HepG2 (cell line): ENCODE results near the gene WWP2. TPM values are rescaled to one million over a fixed set of nuclear protein-coding genes. Genes with fewer than 3 reads are reported as not detected.
A peak's percentile ranks its signal among the peaks of the same experiment; 100 is the strongest.

Experiments used
- ARHGAP35 ChIP-seq: sonication (generic); formaldehyde crosslinking; IDR thresholded peaks from 2 replicates; pipeline ENCODE4 v1.9.0; 2022; ENCODE audit warnings: mild to moderate bottlenecking, inconsistent platforms, moderate library complexity, missing genetic modification reagents, borderline replicate concordance
- FOXO1 ChIP-seq: sonication (generic); formaldehyde crosslinking; IDR thresholded peaks from 2 replicates; pipeline ENCODE4 v1.4.0; 2020; ENCODE audit warnings: missing genetic modification reagents
- IKZF4 ChIP-seq: sonication (generic); formaldehyde crosslinking; IDR thresholded peaks from 2 replicates; pipeline ENCODE4 v1.5.1; 2020; ENCODE audit warnings: borderline replicate concordance, mild to moderate bottlenecking, low read depth, missing genetic modification reagents; ENCODE audit errors: not compliant biosample characterization
- KLF16 ChIP-seq, 2 experiments: sonication (generic) in 1 of 2; formaldehyde crosslinking in 1 of 2; IDR thresholded peaks; 2 replicates each; pipeline versions ENCODE4 v1.6.1 to v1.8.0; 2016 to 2023; ENCODE audit warnings: missing genetic modification reagents in 2 of 2, missing compliant biosample characterization in 1 of 2
- PHF21A ChIP-seq: sonication (generic); formaldehyde crosslinking; IDR thresholded peaks from 2 replicates; pipeline ENCODE4 v1.5.0; 2020; ENCODE audit warnings: mild to moderate bottlenecking, missing genetic modification reagents
- SIN3A ChIP-seq: IDR thresholded peaks from 2 replicates; pipeline ENCODE4 v1.6.1; 2011; ENCODE audit warnings: low read depth, mild to moderate bottlenecking, control low read depth, low read length, borderline replicate concordance
- SMAD3 ChIP-seq: sonication (generic); formaldehyde crosslinking; IDR thresholded peaks from 2 replicates; pipeline ENCODE4 v1.4.0; 2020; ENCODE audit warnings: missing genetic modification reagents
- SOX13 ChIP-seq, 3 experiments: fragments of 450-650 bp in 1 of 3; sonication (generic) in 1 of 3; formaldehyde crosslinking in 1 of 3; IDR thresholded peaks in 2 of 3; conservative IDR thresholded peaks in 1 of 3; 2 replicates each; pipeline versions ENCODE4 v1.5.0 to v1.6.1; 2016 to 2020; ENCODE audit warnings: antibody characterized with exemption in 1 of 3, mild to moderate bottlenecking in 1 of 3, missing compliant biosample characterization in 1 of 3, missing genetic modification reagents in 1 of 3, moderate library complexity in 1 of 3
- TBX3 ChIP-seq: fragments of 450-650 bp; IDR thresholded peaks from 2 replicates; pipeline ENCODE4 v1.6.1; 2017; ENCODE audit warnings: antibody characterized with exemption, mild to moderate bottlenecking, inconsistent platforms, borderline replicate concordance
- ZC3H4 ChIP-seq: sonication (generic); formaldehyde crosslinking; IDR thresholded peaks from 2 replicates; pipeline ENCODE4 v1.4.0; 2020; ENCODE audit warnings: missing genetic modification reagents, borderline replicate concordance
- ZMYM2 ChIP-seq: sonication (generic); formaldehyde crosslinking; IDR thresholded peaks from 2 replicates; pipeline ENCODE4 v1.8.0; 2022; ENCODE audit warnings: mild to moderate bottlenecking, missing genetic modification reagents
- ZNF317 ChIP-seq: sonication (generic); formaldehyde crosslinking; IDR thresholded peaks from 2 replicates; pipeline ENCODE4 v1.5.0; 2020; ENCODE audit warnings: mild to moderate bottlenecking, missing genetic modification reagents
- ZNF333 ChIP-seq: sonication (generic); formaldehyde crosslinking; IDR thresholded peaks from 2 replicates; pipeline ENCODE4 v1.4.0; 2020; ENCODE audit warnings: mild to moderate bottlenecking, missing genetic modification reagents, borderline replicate concordance
- ZNF766 ChIP-seq: sonication (generic); formaldehyde crosslinking; IDR thresholded peaks from 2 replicates; pipeline ENCODE4 v1.5.0; 2020; ENCODE audit warnings: missing genetic modification reagents, borderline replicate concordance
- polyA plus RNA-seq, 8 experiments: library from polyadenylated mRNA; depleted of rRNA in 3 of 8; stranded (reverse) in 7 of 8; unstranded in 1 of 8; fragments of >200 nt; fragmentation: Illumina TruSeq in 4 of 8; extraction: Trizol in 4 of 8; gene quantifications; 2 replicates each; pipeline versions ENCODE4 v1.2.1 to v1.2.3, GENCODE V29; 2011 to 2016; ENCODE audit warnings: low read depth in 4 of 8, missing spikeins in 1 of 8, mixed read lengths in 1 of 8; ENCODE audit not compliant: insufficient read depth in 1 of 8
- total RNA-seq, 5 experiments: library from RNA; depleted of rRNA; stranded (reverse); fragments of >200 nt; fragmentation: Illumina TruSeq; extraction: Trizol; gene quantifications; 2 replicates each; pipeline ENCODE4 v1.2.3, GENCODE V29; 2016; ENCODE audit warnings: low read depth in 1 of 5
- TF ChIP-seq, protein P1 (sequence below): sonication (generic); formaldehyde crosslinking; IDR thresholded peaks from 2 replicates; pipeline ENCODE4 v1.5.0; 2020; ENCODE audit warnings: mild to moderate bottlenecking, missing genetic modification reagents, borderline replicate concordance
- TF ChIP-seq, protein P2 (sequence below): sonication (generic); formaldehyde crosslinking; IDR thresholded peaks from 2 replicates; pipeline ENCODE4 v1.5.0; 2020; ENCODE audit warnings: mild to moderate bottlenecking, missing genetic modification reagents
- TF ChIP-seq, protein P3 (sequence below): sonication (generic); formaldehyde crosslinking; IDR thresholded peaks from 2 replicates; pipeline ENCODE4 v1.4.0; 2020; ENCODE audit warnings: mild to moderate bottlenecking, missing genetic modification reagents, borderline replicate concordance

The WWP2 gene
- total and polyA plus RNA-seq, 2 of the 13 experiments (the other 11 are each of a cell fraction or from before 2014, with no cell fraction given), result 11.4 to 28.2 TPM

DNA sequence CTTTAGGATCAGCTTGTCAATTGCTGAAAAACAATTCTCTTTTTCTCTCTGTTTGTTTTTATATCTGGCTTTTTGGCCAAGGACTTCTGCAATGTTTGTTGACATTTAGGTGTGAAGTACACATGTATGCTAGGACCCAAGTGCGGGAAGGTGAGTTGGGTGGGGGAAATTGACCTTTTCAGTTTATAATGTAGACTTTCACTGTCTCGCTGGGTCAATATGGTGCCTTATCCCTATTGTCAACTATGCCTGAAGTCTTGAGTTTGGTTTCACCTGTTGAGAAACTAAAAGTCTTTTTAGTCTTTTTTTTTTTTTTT lies 9.5 kb downstream of the WWP2 start (continued):
- TF ChIP-seq, protein P1, sequence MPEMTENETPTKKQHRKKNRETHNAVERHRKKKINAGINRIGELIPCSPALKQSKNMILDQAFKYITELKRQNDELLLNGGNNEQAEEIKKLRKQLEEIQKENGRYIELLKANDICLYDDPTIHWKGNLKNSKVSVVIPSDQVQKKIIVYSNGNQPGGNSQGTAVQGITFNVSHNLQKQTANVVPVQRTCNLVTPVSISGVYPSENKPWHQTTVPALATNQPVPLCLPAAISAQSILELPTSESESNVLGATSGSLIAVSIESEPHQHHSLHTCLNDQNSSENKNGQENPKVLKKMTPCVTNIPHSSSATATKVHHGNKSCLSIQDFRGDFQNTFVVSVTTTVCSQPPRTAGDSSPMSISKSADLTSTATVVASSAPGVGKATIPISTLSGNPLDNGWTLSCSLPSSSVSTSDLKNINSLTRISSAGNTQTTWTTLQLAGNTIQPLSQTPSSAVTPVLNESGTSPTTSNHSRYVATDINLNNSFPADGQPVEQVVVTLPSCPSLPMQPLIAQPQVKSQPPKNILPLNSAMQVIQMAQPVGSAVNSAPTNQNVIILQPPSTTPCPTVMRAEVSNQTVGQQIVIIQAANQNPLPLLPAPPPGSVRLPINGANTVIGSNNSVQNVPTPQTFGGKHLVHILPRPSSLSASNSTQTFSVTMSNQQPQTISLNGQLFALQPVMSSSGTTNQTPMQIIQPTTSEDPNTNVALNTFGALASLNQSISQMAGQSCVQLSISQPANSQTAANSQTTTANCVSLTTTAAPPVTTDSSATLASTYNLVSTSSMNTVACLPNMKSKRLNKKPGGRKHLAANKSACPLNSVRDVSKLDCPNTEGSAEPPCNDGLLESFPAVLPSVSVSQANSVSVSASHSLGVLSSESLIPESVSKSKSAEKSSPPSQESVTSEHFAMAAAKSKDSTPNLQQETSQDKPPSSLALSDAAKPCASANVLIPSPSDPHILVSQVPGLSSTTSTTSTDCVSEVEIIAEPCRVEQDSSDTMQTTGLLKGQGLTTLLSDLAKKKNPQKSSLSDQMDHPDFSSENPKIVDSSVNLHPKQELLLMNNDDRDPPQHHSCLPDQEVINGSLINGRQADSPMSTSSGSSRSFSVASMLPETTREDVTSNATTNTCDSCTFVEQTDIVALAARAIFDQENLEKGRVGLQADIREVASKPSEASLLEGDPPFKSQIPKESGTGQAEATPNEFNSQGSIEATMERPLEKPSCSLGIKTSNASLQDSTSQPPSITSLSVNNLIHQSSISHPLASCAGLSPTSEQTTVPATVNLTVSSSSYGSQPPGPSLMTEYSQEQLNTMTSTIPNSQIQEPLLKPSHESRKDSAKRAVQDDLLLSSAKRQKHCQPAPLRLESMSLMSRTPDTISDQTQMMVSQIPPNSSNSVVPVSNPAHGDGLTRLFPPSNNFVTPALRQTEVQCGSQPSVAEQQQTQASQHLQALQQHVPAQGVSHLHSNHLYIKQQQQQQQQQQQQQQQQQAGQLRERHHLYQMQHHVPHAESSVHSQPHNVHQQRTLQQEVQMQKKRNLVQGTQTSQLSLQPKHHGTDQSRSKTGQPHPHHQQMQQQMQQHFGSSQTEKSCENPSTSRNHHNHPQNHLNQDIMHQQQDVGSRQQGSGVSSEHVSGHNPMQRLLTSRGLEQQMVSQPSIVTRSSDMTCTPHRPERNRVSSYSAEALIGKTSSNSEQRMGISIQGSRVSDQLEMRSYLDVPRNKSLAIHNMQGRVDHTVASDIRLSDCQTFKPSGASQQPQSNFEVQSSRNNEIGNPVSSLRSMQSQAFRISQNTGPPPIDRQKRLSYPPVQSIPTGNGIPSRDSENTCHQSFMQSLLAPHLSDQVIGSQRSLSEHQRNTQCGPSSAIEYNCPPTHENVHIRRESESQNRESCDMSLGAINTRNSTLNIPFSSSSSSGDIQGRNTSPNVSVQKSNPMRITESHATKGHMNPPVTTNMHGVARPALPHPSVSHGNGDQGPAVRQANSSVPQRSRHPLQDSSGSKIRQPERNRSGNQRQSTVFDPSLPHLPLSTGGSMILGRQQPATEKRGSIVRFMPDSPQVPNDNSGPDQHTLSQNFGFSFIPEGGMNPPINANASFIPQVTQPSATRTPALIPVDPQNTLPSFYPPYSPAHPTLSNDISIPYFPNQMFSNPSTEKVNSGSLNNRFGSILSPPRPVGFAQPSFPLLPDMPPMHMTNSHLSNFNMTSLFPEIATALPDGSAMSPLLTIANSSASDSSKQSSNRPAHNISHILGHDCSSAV (CRISPR knock-in tag), result no peak
- TF ChIP-seq, protein P2, sequence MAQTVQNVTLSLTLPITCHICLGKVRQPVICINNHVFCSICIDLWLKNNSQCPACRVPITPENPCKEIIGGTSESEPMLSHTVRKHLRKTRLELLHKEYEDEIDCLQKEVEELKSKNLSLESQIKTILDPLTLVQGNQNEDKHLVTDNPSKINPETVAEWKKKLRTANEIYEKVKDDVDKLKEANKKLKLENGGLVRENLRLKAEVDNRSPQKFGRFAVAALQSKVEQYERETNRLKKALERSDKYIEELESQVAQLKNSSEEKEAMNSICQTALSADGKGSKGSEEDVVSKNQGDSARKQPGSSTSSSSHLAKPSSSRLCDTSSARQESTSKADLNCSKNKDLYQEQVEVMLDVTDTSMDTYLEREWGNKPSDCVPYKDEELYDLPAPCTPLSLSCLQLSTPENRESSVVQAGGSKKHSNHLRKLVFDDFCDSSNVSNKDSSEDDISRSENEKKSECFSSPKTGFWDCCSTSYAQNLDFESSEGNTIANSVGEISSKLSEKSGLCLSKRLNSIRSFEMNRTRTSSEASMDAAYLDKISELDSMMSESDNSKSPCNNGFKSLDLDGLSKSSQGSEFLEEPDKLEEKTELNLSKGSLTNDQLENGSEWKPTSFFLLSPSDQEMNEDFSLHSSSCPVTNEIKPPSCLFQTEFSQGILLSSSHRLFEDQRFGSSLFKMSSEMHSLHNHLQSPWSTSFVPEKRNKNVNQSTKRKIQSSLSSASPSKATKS (CRISPR knock-in tag), result no peak
- no peak for TF ChIP-seq SOX13 (IDR thresholded peaks at IDR 0.05)
- TF ChIP-seq SOX13 (CRISPR knock-in tag; conservative IDR thresholded peaks at IDR 0.05 in 1 of 2, IDR thresholded peaks at IDR 0.05 in 1 of 2), result peak in 1 of 2 experiments; percentile 73; a peak in 2 of 4 replicates
- TF ChIP-seq ZMYM2 (CRISPR knock-in tag), result no peak
- no peak for TF ChIP-seq PHF21A (CRISPR knock-in tag)
- peak; percentile 17; the same call in 1 of the 2 replicates for TF ChIP-seq FOXO1 (CRISPR knock-in tag)
- TF ChIP-seq ZNF766 (CRISPR knock-in tag), result 0 out of 2 replicates have a peak, but pooled peaks have one; percentile 45
- TF ChIP-seq SIN3A, result no peak
- no peak for TF ChIP-seq KLF16 (CRISPR knock-in tag; IDR thresholded peaks at IDR 0.05)
- peak; percentile 93 for TF ChIP-seq TBX3
- TF ChIP-seq, protein P3, sequence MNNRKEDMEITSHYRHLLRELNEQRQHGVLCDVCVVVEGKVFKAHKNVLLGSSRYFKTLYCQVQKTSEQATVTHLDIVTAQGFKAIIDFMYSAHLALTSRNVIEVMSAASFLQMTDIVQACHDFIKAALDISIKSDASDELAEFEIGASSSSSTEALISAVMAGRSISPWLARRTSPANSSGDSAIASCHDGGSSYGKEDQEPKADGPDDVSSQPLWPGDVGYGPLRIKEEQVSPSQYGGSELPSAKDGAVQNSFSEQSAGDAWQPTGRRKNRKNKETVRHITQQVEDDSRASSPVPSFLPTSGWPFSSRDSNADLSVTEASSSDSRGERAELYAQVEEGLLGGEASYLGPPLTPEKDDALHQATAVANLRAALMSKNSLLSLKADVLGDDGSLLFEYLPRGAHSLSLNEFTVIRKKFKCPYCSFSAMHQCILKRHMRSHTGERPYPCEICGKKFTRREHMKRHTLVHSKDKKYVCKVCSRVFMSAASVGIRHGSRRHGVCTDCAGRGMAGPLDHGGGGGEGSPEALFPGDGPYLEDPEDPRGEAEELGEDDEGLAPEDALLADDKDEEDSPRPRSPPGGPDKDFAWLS (CRISPR knock-in tag), result no peak
- no peak for TF ChIP-seq SMAD3
- TF ChIP-seq ZC3H4, result no peak
- no peak for TF ChIP-seq ARHGAP35 (CRISPR knock-in tag)
- no peak for TF ChIP-seq IKZF4 (CRISPR knock-in tag)
- TF ChIP-seq ZNF317 (CRISPR knock-in tag), result no peak
- TF ChIP-seq ZNF333 (CRISPR knock-in tag), result no peak
